Left ventricle myocardium superior (tissue), 1 donor: ENCODE data around the gene TMEM115. TPM values are rescaled to one million over a fixed set of nuclear protein-coding genes. Genes with fewer than 3 reads are reported as not detected.
A peak's percentile ranks its signal among the peaks of the same experiment; 100 is the strongest.

Source experiments
- ATAC-seq: fragments of 200-7000 bp; cut with Tn5 transposase; one replicate; pipeline ENCODE4 v1.9.1; 2020; ENCODE audit warnings: mild to moderate bottlenecking, moderate library complexity
- DNase-seq: peaks from one replicate; pipeline ENCODE4 v3.0.0-alpha.2; 2020
- intact Hi-C: fragments of 100-400 bp; cut with micrococcal nuclease; formaldehyde crosslinking; loops from one replicate; pipeline ENCODE4 v1.11.0; 2022
- total RNA-seq: library from RNA; stranded (reverse); fragmentation: NEBNext Ultra II Directional; extraction: Animal tissue kit (Norgen Biotek cat#: 25700); gene quantifications from one replicate; pipeline ENCODE4 v1.2.1, GENCODE V29; 2021
- donor health status: DM: no; HTN: yes; CAD: no; lungs with severe emphysema.

TMEM115 gene
- total RNA-seq, 1 donor from 2014 or later = 27.4 TPM

GRCh38 chr3:50339485-50340146 is 19.7 kb downstream of the TMEM115 start:
- DNase-seq (no peak), ATAC-seq (no peak)
- intact Hi-C loops = no loop called here

GRCh38 chr3:50338965-50339364 is 20.4 kb downstream of the TMEM115 start:
- intact Hi-C loops = no loop called here
- DNase-seq = no peak
- no peak for ATAC-seq

- ATAC-seq = peak; percentile 87
- intact Hi-C loops = no loop called here
- peak; percentile 100 for DNase-seq
Measured at GRCh38 chr3:50337175-50337861, 22.0 kb downstream of the TMEM115 start.

GRCh38 chr3:50336452-50337174 is 22.7 kb downstream of the TMEM115 start:
- intact Hi-C loops = no loop called here
- ATAC-seq (no peak), DNase-seq (no peak)

- ATAC-seq (no peak), DNase-seq (no peak)
- intact Hi-C loops = no loop called here
Measured at GRCh38 chr3:50334339-50335075, 24.8 kb downstream of the TMEM115 start.

- ATAC-seq = peak; percentile 30
- intact Hi-C loops = no loop called here
- peak; percentile 58 for DNase-seq
Measured at GRCh38 chr3:50333744-50334328, 25.5 kb downstream of the TMEM115 start.

GRCh38 chr3:50331364-50331907 is 27.9 kb downstream of the TMEM115 start:
- ATAC-seq (no peak), DNase-seq (peak; percentile 22)
- intact Hi-C loops = no loop called here

- DNase-seq (no peak), ATAC-seq (no peak)
- intact Hi-C loops = no loop called here
Measured at GRCh38 chr3:50330330-50330729, 29.0 kb downstream of the TMEM115 start.

GRCh38 chr3:50327943-50328691 is 31.2 kb downstream of the TMEM115 start, which contains the start of gene TUSC2:
TUSC2 (minus strand) TSS chr3:50328223; CDS start chr3:50328099, 124 bp downstream.
- peak; percentile 99 for DNase-seq
- peak; percentile 84 for ATAC-seq
- intact Hi-C loops = no loop called here

GRCh38 chr3:50327129-50327528 is 32.2 kb downstream of the TMEM115 start:
- intact Hi-C loops = no loop called here
- ATAC-seq (no peak), DNase-seq (no peak)

- no peak for DNase-seq
- intact Hi-C loops = no loop called here
Measured at GRCh38 chr3:50326182-50326541, 33.2 kb downstream of the TMEM115 start.

GRCh38 chr3:50325497-50326181 is 33.7 kb downstream of the TMEM115 start:
- DNase-seq (no peak), ATAC-seq (no peak)
- intact Hi-C loops = no loop called here

More at GRCh38 chr3:50326182-50326541, 33.2 kb downstream of the TMEM115 start:
- no peak for ATAC-seq

- intact Hi-C loops = no loop called here
- DNase-seq (no peak), ATAC-seq (no peak)
Measured at GRCh38 chr3:50325113-50325480, 34.2 kb downstream of the TMEM115 start.

- intact Hi-C loops = no loop called here
- ATAC-seq (peak; percentile 10), DNase-seq (peak; percentile 88)
Measured at GRCh38 chr3:50324351-50325112, 34.8 kb downstream of the TMEM115 start.

GRCh38 chr3:50323614-50324199 is 35.6 kb downstream of the TMEM115 start:
- intact Hi-C loops = no loop called here
- peak; percentile 10 for ATAC-seq
- peak; percentile 74 for DNase-seq

- DNase-seq (no peak), ATAC-seq (peak; percentile 3)
- intact Hi-C loops = no loop called here
Measured at GRCh38 chr3:50323092-50323600, 36.2 kb downstream of the TMEM115 start.
